Measurements from ENCODE around the gene EP400.

The EP400 gene

DNA sequence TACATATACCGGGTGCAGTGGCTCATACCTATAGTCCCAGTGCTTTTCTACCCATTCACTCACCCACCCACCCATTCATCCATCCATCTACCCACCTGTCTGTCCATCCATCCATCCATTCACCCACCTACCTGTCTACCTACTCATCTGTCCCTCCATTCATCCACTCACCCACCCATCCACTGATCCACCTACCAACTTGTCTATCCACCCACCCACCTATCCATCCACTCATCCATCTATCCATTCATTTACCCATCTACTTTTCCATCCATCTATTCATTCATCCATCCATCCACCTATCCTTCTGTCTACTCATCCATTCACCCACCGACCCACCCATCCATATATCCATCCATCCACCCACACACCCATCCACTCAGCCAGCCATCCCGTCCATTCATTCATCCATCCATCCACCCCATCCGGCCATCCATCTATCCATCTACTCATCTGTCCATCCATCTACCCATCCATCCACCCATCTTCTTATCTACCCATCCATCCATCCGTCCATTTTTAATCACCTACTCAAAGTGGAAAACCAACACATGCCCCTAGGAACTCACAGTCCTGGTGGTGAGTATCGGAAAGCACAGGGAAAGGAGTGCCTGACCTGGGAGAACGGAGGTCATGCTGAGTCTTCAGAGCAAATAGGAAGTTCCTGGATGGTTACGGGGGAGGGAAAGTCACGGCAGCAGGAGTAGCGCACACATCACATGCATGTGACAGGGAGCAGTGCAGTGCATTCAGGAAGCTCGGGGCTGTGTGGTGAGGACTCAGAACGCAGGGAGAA, 174.4 kb downstream of the EP400 start:
- WGBS, result 93% methylated on average over 12 of the region's 12 CpGs
- Histone ChIP-seq H3K9ac (ENCODE audit: low read depth, low read length) (no peak overlapping the region), H3K36me3 (ENCODE audit: insufficient read depth, low read length) (peaks cover 81% of the 10 kb centered on the region), H3K27me3 (ENCODE audit: insufficient read depth, low read length) (no peaks in the 10 kb centered on the region), H3K9me3 (ENCODE audit: insufficient read depth, low read depth, low read length) (peaks cover 18% of the 10 kb centered on the region), H3K4me3 (ENCODE audit: low read length) (no peak overlapping the region), H3K4me1 (ENCODE audit: insufficient read depth, low read length) (no peaks in the 10 kb centered on the region), H3K27ac (ENCODE audit: low read depth, low read length) (no peak overlapping the region)

DNA sequence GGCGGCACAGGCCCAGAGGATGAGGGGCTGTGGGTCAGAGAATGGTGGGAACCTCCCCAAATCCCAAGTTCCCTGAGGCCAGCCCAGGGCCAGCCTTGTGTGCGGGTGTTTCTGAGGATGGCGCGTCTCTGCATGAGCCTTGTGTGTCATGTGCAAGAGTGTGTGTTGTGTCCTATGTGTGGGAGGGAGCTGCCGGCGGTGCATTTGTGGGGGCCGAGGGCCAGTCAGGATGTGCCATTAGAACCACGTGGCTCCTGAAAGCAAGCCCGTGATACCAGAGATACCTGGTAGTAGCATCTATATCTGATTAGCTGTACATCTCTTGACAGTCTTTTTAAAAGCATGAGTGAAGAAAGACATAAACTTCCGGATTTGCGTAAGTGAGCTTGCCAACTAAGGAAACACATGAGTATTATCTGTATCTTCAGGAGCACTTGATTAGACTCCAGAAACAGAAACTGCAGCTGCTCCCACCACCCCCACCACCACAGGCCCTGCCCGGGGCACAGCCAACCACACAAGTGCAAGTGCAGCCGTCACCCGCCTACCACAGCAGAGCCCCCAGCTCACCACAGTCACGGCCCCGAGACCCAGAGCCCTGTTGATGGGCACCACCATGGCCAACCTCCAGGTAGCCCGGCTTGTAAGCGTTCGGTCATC, 175.2 kb downstream of the EP400 start:
- 93% methylated on average over 18 of the region's 19 CpGs for WGBS
- H3K9me3 ChIP-seq (ENCODE audit: insufficient read depth, low read depth, low read length), result peaks cover 21% of the 10 kb centered on the region
- no peaks in the 10 kb centered on the region for H3K27me3 ChIP-seq (ENCODE audit: insufficient read depth, low read length)
- no peak overlapping the region for H3K27ac ChIP-seq (ENCODE audit: low read depth, low read length)
- peaks cover 81% of the 10 kb centered on the region for H3K36me3 ChIP-seq (ENCODE audit: insufficient read depth, low read length)
- no peak overlapping the region for H3K9ac ChIP-seq (ENCODE audit: low read depth, low read length)
- no peaks in the 10 kb centered on the region for H3K4me1 ChIP-seq (ENCODE audit: insufficient read depth, low read length)
- H3K4me3 ChIP-seq (ENCODE audit: low read length), result no peak overlapping the region

DNA sequence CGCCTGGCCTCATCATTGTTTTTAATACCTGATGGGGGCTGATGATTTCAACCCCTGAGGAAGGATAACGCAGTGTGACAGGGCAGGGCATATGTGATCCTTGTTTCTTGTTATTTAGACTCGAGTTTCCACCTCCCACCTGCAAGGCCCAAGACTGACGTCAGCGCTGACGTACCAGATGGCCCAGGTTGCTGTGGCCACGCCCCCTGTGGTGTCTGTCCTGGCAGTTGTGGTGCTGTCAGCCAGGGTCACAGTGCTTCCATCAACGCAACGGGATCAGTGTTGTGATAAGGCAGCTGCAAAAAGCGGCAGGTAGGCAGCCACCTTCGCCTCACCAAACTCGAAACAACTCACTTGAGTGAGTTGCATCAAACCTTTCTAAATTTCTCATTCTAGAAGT, 176.0 kb downstream of the EP400 start:
- Histone ChIP-seq H3K36me3 (ENCODE audit: insufficient read depth, low read length) (peaks cover 78% of the 10 kb centered on the region), H3K4me1 (ENCODE audit: insufficient read depth, low read length) (no peaks in the 10 kb centered on the region), H3K27ac (ENCODE audit: low read depth, low read length) (no peak overlapping the region), H3K4me3 (ENCODE audit: low read length) (no peak overlapping the region), H3K27me3 (ENCODE audit: insufficient read depth, low read length) (no peaks in the 10 kb centered on the region), H3K9ac (ENCODE audit: low read depth, low read length) (no peak overlapping the region), H3K9me3 (ENCODE audit: insufficient read depth, low read depth, low read length) (peaks cover 21% of the 10 kb centered on the region)
- 96% methylated on average over 12 of the region's 12 CpGs for WGBS

DNA sequence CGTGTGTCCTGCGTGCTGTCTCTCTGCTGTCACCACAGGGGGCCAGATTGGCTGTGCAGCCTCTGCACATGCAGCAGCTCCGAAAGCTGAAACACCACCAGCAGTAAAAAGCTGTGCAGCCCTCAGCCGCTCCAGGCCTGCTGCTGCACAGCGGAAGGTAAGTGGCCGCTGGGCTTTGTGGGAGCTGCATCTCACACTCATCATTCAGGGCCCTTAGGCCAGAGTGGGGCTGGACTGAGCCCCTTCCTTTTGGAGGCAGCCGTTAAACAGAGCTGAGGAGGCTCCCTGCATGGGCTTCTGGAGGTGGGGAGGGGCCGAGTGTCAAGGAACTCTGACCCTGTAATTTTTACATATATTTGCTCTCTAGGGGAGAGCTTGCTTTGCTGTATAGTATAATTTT, 177.3 kb downstream of the EP400 start:
- peaks cover 66% of the 10 kb centered on the region for H3K36me3 ChIP-seq (ENCODE audit: insufficient read depth, low read length)
- H3K4me1 ChIP-seq (ENCODE audit: insufficient read depth, low read length), result no peaks in the 10 kb centered on the region
- H3K27me3 ChIP-seq (ENCODE audit: insufficient read depth, low read length), result no peaks in the 10 kb centered on the region
- peaks cover 24% of the 10 kb centered on the region for H3K9me3 ChIP-seq (ENCODE audit: insufficient read depth, low read depth, low read length)
- no peak overlapping the region for H3K9ac ChIP-seq (ENCODE audit: low read depth, low read length)
- no peak overlapping the region for H3K4me3 ChIP-seq (ENCODE audit: low read length)
- no peak overlapping the region for H3K27ac ChIP-seq (ENCODE audit: low read depth, low read length)
- WGBS, result 98% methylated on average over 7 of the region's 8 CpGs

DNA sequence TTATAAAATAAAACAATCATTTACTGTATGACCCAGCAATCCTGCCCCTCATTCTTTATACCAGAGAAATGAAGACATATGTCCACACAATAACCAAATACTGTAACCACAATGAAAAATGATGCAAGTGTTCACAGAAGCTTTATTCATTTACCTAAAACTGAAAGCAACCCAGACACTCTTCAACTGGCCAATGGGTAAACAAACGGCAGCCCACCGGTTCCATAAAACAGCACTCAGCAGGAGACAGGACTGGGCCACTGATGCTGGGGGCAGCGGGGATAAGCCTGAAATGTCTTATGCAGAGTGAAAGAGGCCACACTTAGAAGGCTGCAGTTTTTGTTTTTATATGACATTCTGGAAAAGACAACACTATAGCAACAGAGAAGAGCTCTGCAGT, 179.3 kb downstream of the EP400 start:
- Histone ChIP-seq H3K27ac (ENCODE audit: low read depth, low read length) (no peak overlapping the region), H3K36me3 (ENCODE audit: insufficient read depth, low read length) (peaks cover 50% of the 10 kb centered on the region), H3K4me3 (ENCODE audit: low read length) (no peak overlapping the region), H3K9me3 (ENCODE audit: insufficient read depth, low read depth, low read length) (peaks cover 24% of the 10 kb centered on the region), H3K4me1 (ENCODE audit: insufficient read depth, low read length) (no peaks in the 10 kb centered on the region), H3K27me3 (ENCODE audit: insufficient read depth, low read length) (no peaks in the 10 kb centered on the region), H3K9ac (ENCODE audit: low read depth, low read length) (no peak overlapping the region)
- 96% methylated on average over 3 of the region's 3 CpGs for WGBS

DNA sequence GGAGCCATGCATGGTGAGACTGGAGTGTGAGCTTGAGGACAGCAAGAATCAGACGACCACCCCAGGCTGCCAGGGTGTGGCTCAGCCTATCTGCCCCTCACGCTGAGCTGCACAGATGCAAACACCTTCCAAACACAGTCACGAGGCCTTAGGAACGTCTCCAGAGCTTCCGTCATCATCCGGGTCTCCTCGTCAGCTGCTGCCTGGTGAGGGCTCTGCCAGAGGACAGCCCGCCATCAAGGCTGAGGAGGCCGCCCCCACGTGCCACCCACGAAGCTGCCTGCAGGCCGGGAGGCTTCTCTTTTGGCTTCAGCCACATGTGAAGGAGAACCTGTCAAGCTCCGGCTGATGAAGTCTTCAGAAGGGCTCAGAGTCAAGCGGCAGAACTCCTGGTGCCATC, 180.9 kb downstream of the EP400 start:
- 92% methylated on average over 14 of the region's 14 CpGs for WGBS
- peaks cover 35% of the 10 kb centered on the region for H3K36me3 ChIP-seq (ENCODE audit: insufficient read depth, low read length)

More for the DNA sequence above, 180.9 kb downstream of the EP400 start:
- H3K9ac ChIP-seq (ENCODE audit: low read depth, low read length), result no peak overlapping the region
- no peaks in the 10 kb centered on the region for H3K27me3 ChIP-seq (ENCODE audit: insufficient read depth, low read length)
- H3K9me3 ChIP-seq (ENCODE audit: insufficient read depth, low read depth, low read length), result peaks cover 24% of the 10 kb centered on the region
- no peaks in the 10 kb centered on the region for H3K4me1 ChIP-seq (ENCODE audit: insufficient read depth, low read length)
- H3K27ac ChIP-seq (ENCODE audit: low read depth, low read length), result no peak overlapping the region
- H3K4me3 ChIP-seq (ENCODE audit: low read length), result no peak overlapping the region
